ENCODE measurements around the gene TUBGCP2.
"Not testable (repeated sequence)": the region's sequence is repeated elsewhere in the genome, so short reads cannot be mapped to it uniquely, and the experiment has no call there.

Gene TUBGCP2

GRCh38 chr10:133268532-133268931, 40.1 kb downstream of the TUBGCP2 start:
- Histone ChIP-seq H4K20me1 (ENCODE audit: insufficient read depth, low read length) (peaks cover 4% of the 10 kb centered on the region; the same call in 1 of the 2 replicates), H3K9ac (ENCODE audit: low read depth, low read length) (no peak overlapping the region), H3K36me3 (ENCODE audit: insufficient read depth, low read length) (peaks cover 20% of the 10 kb centered on the region), H3K27me3 (ENCODE audit: insufficient read depth, low read length, poor library complexity) (no peaks in the 10 kb centered on the region), H3K9me3 (ENCODE audit: insufficient read depth, low read length, severe bottlenecking) (no peaks in the 10 kb centered on the region), H3K79me2 (ENCODE audit: insufficient read depth, low read length) (no peaks in the 10 kb centered on the region), H2AFZ (ENCODE audit: low read depth, low read length) (no peak overlapping the region), H3K4me1 (ENCODE audit: insufficient read depth, low read length) (no peaks in the 10 kb centered on the region), H3K4me3 (ENCODE audit: low read depth in 1 of 2, low read length in 2 of 2) (no peak overlapping the region), H3K27ac (ENCODE audit: low read length) (no peak overlapping the region), H3K4me2 (ENCODE audit: insufficient read depth, low read length) (no peak overlapping the region)
- ATAC-seq (ENCODE audit: insufficient read depth, low read depth) (no peak), DNase-seq (no peak)
- TF ChIP-seq EZH2 (IDR thresholded peaks at IDR 0.05; ENCODE audit: borderline replicate concordance, low read depth, low read length, severe bottlenecking): no peak
- no peak for TF ChIP-seq CTCF (IDR thresholded peaks at IDR 0.05; ENCODE audit: borderline replicate concordance, extremely low read depth, low read length, poor library complexity, severe bottlenecking)

- peaks cover 4% of the 10 kb centered on the region; the same call in 1 of the 2 replicates for H4K20me1 ChIP-seq (ENCODE audit: insufficient read depth, low read length)
- peaks cover 20% of the 10 kb centered on the region for H3K36me3 ChIP-seq (ENCODE audit: insufficient read depth, low read length)
- H3K4me3 ChIP-seq (ENCODE audit: low read depth in 1 of 2, low read length in 2 of 2): no peak overlapping the region
- no peaks in the 10 kb centered on the region for H3K27me3 ChIP-seq (ENCODE audit: insufficient read depth, low read length, poor library complexity)
- ATAC-seq (ENCODE audit: insufficient read depth, low read depth): no peak
- no peak overlapping the region for H2AFZ ChIP-seq (ENCODE audit: low read depth, low read length)
- H3K4me1 ChIP-seq (ENCODE audit: insufficient read depth, low read length): no peaks in the 10 kb centered on the region
- no peak for TF ChIP-seq EZH2 (IDR thresholded peaks at IDR 0.05; ENCODE audit: borderline replicate concordance, low read depth, low read length, severe bottlenecking)
- no peak overlapping the region for H3K27ac ChIP-seq (ENCODE audit: low read length)
- H3K9ac ChIP-seq (ENCODE audit: low read depth, low read length): no peak overlapping the region
- no peak overlapping the region for H3K4me2 ChIP-seq (ENCODE audit: insufficient read depth, low read length)
- no peak for DNase-seq
- H3K79me2 ChIP-seq (ENCODE audit: insufficient read depth, low read length): no peaks in the 10 kb centered on the region
- H3K9me3 ChIP-seq (ENCODE audit: insufficient read depth, low read length, severe bottlenecking): no peaks in the 10 kb centered on the region
Observed at GRCh38 chr10:133267829-133268228, 40.8 kb downstream of the TUBGCP2 start.

GRCh38 chr10:133267293-133267692, 41.4 kb downstream of the TUBGCP2 start:
- no peak overlapping the region for H3K9ac ChIP-seq (ENCODE audit: low read depth, low read length)
- H3K4me1 ChIP-seq (ENCODE audit: insufficient read depth, low read length): no peaks in the 10 kb centered on the region
- H4K20me1 ChIP-seq (ENCODE audit: insufficient read depth, low read length): peaks cover 4% of the 10 kb centered on the region; the same call in 1 of the 2 replicates
- no peaks in the 10 kb centered on the region for H3K9me3 ChIP-seq (ENCODE audit: insufficient read depth, low read length, severe bottlenecking)
- H3K27me3 ChIP-seq (ENCODE audit: insufficient read depth, low read length, poor library complexity): no peaks in the 10 kb centered on the region
- no peak overlapping the region for H3K4me3 ChIP-seq (ENCODE audit: low read depth in 1 of 2, low read length in 2 of 2)
- DNase-seq (no peak), ATAC-seq (ENCODE audit: insufficient read depth, low read depth) (no peak)
- TF ChIP-seq EZH2 (IDR thresholded peaks at IDR 0.05; ENCODE audit: borderline replicate concordance, low read depth, low read length, severe bottlenecking) (no peak), CTCF (IDR thresholded peaks at IDR 0.05; ENCODE audit: borderline replicate concordance, extremely low read depth, low read length, poor library complexity, severe bottlenecking) (no peak)
- no peak overlapping the region for H3K27ac ChIP-seq (ENCODE audit: low read length)
- no peak overlapping the region for H3K4me2 ChIP-seq (ENCODE audit: insufficient read depth, low read length)
- H2AFZ ChIP-seq (ENCODE audit: low read depth, low read length): no peak overlapping the region
- H3K36me3 ChIP-seq (ENCODE audit: insufficient read depth, low read length): peaks cover 20% of the 10 kb centered on the region
- H3K79me2 ChIP-seq (ENCODE audit: insufficient read depth, low read length): no peaks in the 10 kb centered on the region

- Histone ChIP-seq H3K9me3 (ENCODE audit: insufficient read depth, low read length, severe bottlenecking) (no peaks in the 10 kb centered on the region), H3K4me1 (ENCODE audit: insufficient read depth, low read length) (no peaks in the 10 kb centered on the region), H3K79me2 (ENCODE audit: insufficient read depth, low read length) (no peaks in the 10 kb centered on the region), H2AFZ (ENCODE audit: low read depth, low read length) (no peak overlapping the region), H3K9ac (ENCODE audit: low read depth, low read length) (no peak overlapping the region), H3K27me3 (ENCODE audit: insufficient read depth, low read length, poor library complexity) (no peaks in the 10 kb centered on the region), H3K4me3 (ENCODE audit: low read depth in 1 of 2, low read length in 2 of 2) (no peak overlapping the region), H3K4me2 (ENCODE audit: insufficient read depth, low read length) (no peak overlapping the region), H3K36me3 (ENCODE audit: insufficient read depth, low read length) (peaks cover 20% of the 10 kb centered on the region), H3K27ac (ENCODE audit: low read length) (no peak overlapping the region), H4K20me1 (ENCODE audit: insufficient read depth, low read length) (peaks cover 6% of the 10 kb centered on the region; the same call in 1 of the 2 replicates)
- DNase-seq (no peak), ATAC-seq (ENCODE audit: insufficient read depth, low read depth) (no peak)
- no peak for TF ChIP-seq CTCF (IDR thresholded peaks at IDR 0.05; ENCODE audit: borderline replicate concordance, extremely low read depth, low read length, poor library complexity, severe bottlenecking)
- no peak for TF ChIP-seq EZH2 (IDR thresholded peaks at IDR 0.05; ENCODE audit: borderline replicate concordance, low read depth, low read length, severe bottlenecking)
Observed at GRCh38 chr10:133266056-133266795, 42.4 kb downstream of the TUBGCP2 start.

GRCh38 chr10:133265052-133265451, 43.6 kb downstream of the TUBGCP2 start:
- not testable (repeated sequence) for H2AFZ ChIP-seq (ENCODE audit: low read depth, low read length); H3K4me3 ChIP-seq (ENCODE audit: low read depth in 1 of 2, low read length in 2 of 2); H3K4me1 ChIP-seq (ENCODE audit: insufficient read depth, low read length); H3K79me2 ChIP-seq (ENCODE audit: insufficient read depth, low read length); ATAC-seq (ENCODE audit: insufficient read depth, low read depth); H3K4me2 ChIP-seq (ENCODE audit: insufficient read depth, low read length); H3K9ac ChIP-seq (ENCODE audit: low read depth, low read length); DNase-seq; H3K27me3 ChIP-seq (ENCODE audit: insufficient read depth, low read length, poor library complexity); H3K36me3 ChIP-seq (ENCODE audit: insufficient read depth, low read length); H3K27ac ChIP-seq (ENCODE audit: low read length); H3K9me3 ChIP-seq (ENCODE audit: insufficient read depth, low read length, severe bottlenecking)
- peaks cover 16% of the 10 kb centered on the region for H4K20me1 ChIP-seq (ENCODE audit: insufficient read depth, low read length)
